ENCODE measurements around the gene STAT3. TPM values are rescaled to one million over a fixed set of nuclear protein-coding genes. Genes with fewer than 3 reads are reported as not detected.

The STAT3 gene
- total and polyA plus RNA-seq, 2 of the 13 experiments (the other 11 are each of a cell fraction or from before 2014, with no cell fraction given) = 61.8 to 62.4 TPM

GRCh38 chr17:42304187-42305030, 83.8 kb downstream of the STAT3 start (continued):
- TF ChIP-seq ZNF616 (CRISPR knock-in tag; IDR thresholded peaks at IDR 0.05; ENCODE audit: low read depth) (0 out of 2 replicates have a peak, but pooled peaks have one; percentile 60), ZNF609 (CRISPR knock-in tag; IDR thresholded peaks at IDR 0.05; ENCODE audit: borderline replicate concordance) (0 out of 2 replicates have a peak, but pooled peaks have one; percentile 27), SOX6 (IDR thresholded peaks at IDR 0.05) (no peak), SOX6 (CRISPR knock-in tag; IDR thresholded peaks at IDR 0.05) (peak; percentile 62), ZNF292 (CRISPR knock-in tag; IDR thresholded peaks at IDR 0.05; ENCODE audit: borderline replicate concordance, low read depth) (peak; percentile 97), ATF2 (CRISPR knock-in tag; IDR thresholded peaks at IDR 0.05) (peak; percentile 58), AGO2 (optimal IDR thresholded peaks at IDR 0.05; ENCODE audit: low read depth, low read length) (no peak), EP300 (IDR thresholded peaks at IDR 0.05; ENCODE audit: low read depth in 2 of 2, low read length in 2 of 2) (no peak; a peak in 1 of 4 replicates), EP300 (CRISPR knock-in tag; IDR thresholded peaks at IDR 0.05; ENCODE audit: borderline replicate concordance) (no peak), THAP11 (CRISPR knock-in tag; IDR thresholded peaks at IDR 0.05) (0 out of 2 replicates have a peak, but pooled peaks have one; percentile 16), MXD3 (CRISPR knock-in tag; IDR thresholded peaks at IDR 0.05) (0 out of 2 replicates have a peak, but pooled peaks have one; percentile 11)
